ENCODE results near the gene ENO1.
"Not testable (repeated sequence)": the region's sequence is repeated elsewhere in the genome, so short reads cannot be mapped to it uniquely, and the experiment has no call there.

ENO1 gene

GRCh38 chr1:8841395-8841794, 37.1 kb downstream of the ENO1 start:
- DNase-seq: no peak

- DNase-seq: no peak
These were observed 38.5 kb downstream of the ENO1 start for GRCh38 chr1:8839990-8840389.

- DNase-seq: no peak
These were observed 42.4 kb downstream of the ENO1 start for GRCh38 chr1:8835941-8836643.

- no peak for DNase-seq
These were observed 47.1 kb downstream of the ENO1 start for GRCh38 chr1:8831340-8831739.

GRCh38 chr1:8830732-8831131, 47.8 kb downstream of the ENO1 start:
- DNase-seq: not testable (repeated sequence)

- DNase-seq: no peak
These were observed 52.5 kb downstream of the ENO1 start for GRCh38 chr1:8825985-8826481.

- DNase-seq: no peak
These were observed 55.2 kb downstream of the ENO1 start for GRCh38 chr1:8823295-8823664.

- DNase-seq: no peak
These were observed 55.9 kb downstream of the ENO1 start for GRCh38 chr1:8822373-8823294.

- no peak for DNase-seq
These were observed 57.4 kb downstream of the ENO1 start for GRCh38 chr1:8821084-8821483.

GRCh38 chr1:8818789-8819188, 59.7 kb downstream of the ENO1 start:
- DNase-seq: not testable (repeated sequence)

- no peak for DNase-seq
These were observed 60.1 kb downstream of the ENO1 start for GRCh38 chr1:8818325-8818775.

- peak; percentile 90 to 94 (median 92) for DNase-seq
These were observed 60.8 kb downstream of the ENO1 start, which contains the start of gene RERE for GRCh38 chr1:8817412-8818324. RERE (minus strand) TSS chr1:8817640.

- peak in 1 of 4 experiments; percentile 6 for DNase-seq
These were observed 61.6 kb downstream of the ENO1 start for GRCh38 chr1:8816831-8817411.

- DNase-seq: no peak
These were observed 62.2 kb downstream of the ENO1 start for GRCh38 chr1:8816264-8816663.

GRCh38 chr1:8815582-8816151, 62.8 kb downstream of the ENO1 start:
- no peak for DNase-seq

GRCh38 chr1:8814865-8815264, 63.6 kb downstream of the ENO1 start:
- no peak for DNase-seq

GRCh38 chr1:8813991-8814390, 64.5 kb downstream of the ENO1 start:
- no peak for DNase-seq

GRCh38 chr1:8813016-8813763, 65.3 kb downstream of the ENO1 start:
- no peak for DNase-seq

GRCh38 chr1:8812081-8812480, 66.4 kb downstream of the ENO1 start:
- DNase-seq: no peak
